K562 (cell line): ENCODE measurements around the gene VARS1. TPM values are rescaled to one million over a fixed set of nuclear protein-coding genes. Genes with fewer than 3 reads are reported as not detected.

Source experiments
- ASH1L ChIP-seq: fragments of 450-650 bp; IDR thresholded peaks from 2 replicates; pipeline ENCODE4 v1.6.1; 2018; ENCODE audit warnings: borderline replicate concordance, mild to moderate bottlenecking, low read depth; ENCODE audit not compliant: partially characterized antibody
- ERF ChIP-seq: fragments of 450-650 bp; formaldehyde crosslinking; IDR thresholded peaks from 2 replicates; pipeline ENCODE4 v1.4.0; 2020; ENCODE audit warnings: mild to moderate bottlenecking, mixed read lengths
- ETS1 ChIP-seq: conservative IDR thresholded peaks from 2 replicates; pipeline ENCODE4 v1.6.1; 2011; ENCODE audit warnings: low read depth, mild to moderate bottlenecking, low read length; ENCODE audit not compliant: control insufficient read depth
- ETV1 ChIP-seq: fragments of 450-650 bp; conservative IDR thresholded peaks from 2 replicates; pipeline ENCODE4 v1.6.1; 2016; ENCODE audit warnings: missing genetic modification characterization, control low read depth, low read depth, missing compliant biosample characterization
- HMGXB4 ChIP-seq: sonication (generic); formaldehyde crosslinking; IDR thresholded peaks from 2 replicates; pipeline ENCODE4 v1.8.1; 2023; ENCODE audit warnings: mild to moderate bottlenecking, missing genetic modification reagents
- MYC ChIP-seq, 2 experiments: fragments of 250-450 bp in 1 of 2; sonication (Bioruptor Pico) in 1 of 2; IDR thresholded peaks; 2 replicates each; pipeline versions ENCODE4 v1.5.1 to v1.6.1; 2012 to 2021; ENCODE audit warnings: low read depth in 2 of 2, borderline replicate concordance in 1 of 2, improper control_type of control experiment in 1 of 2, low read length in 1 of 2, mild to moderate bottlenecking in 1 of 2, moderate library complexity in 1 of 2
- NR2C2 ChIP-seq, 2 experiments: fragments of 200-800 bp in 1 of 2; sonication (Bioruptor generic) in 1 of 2; sonication (generic) in 1 of 2; formaldehyde crosslinking in 1 of 2; IDR thresholded peaks; 2 replicates each; pipeline versions ENCODE4 v1.6.1 to v1.8.0; 2016 to 2022; ENCODE audit warnings: mild to moderate bottlenecking in 1 of 2, missing compliant biosample characterization in 1 of 2, missing genetic modification characterization in 1 of 2, missing genetic modification reagents in 1 of 2
- TCF7L2 ChIP-seq: fragments of 150-350 bp; IDR thresholded peaks from 2 replicates; pipeline ENCODE4 v1.6.1; 2016; ENCODE audit warnings: low read depth, mild to moderate bottlenecking, low read length, moderate library complexity
- TGIF2 ChIP-seq: sonication (generic); formaldehyde crosslinking; IDR thresholded peaks from 2 replicates; pipeline ENCODE4 v1.8.1; 2022; ENCODE audit warnings: mild to moderate bottlenecking, missing genetic modification reagents, moderate library complexity
- THAP7 ChIP-seq: fragments of 250-450 bp; sonication (Bioruptor Pico); IDR thresholded peaks from 2 replicates; pipeline ENCODE4 v1.5.0; 2021
- THRB ChIP-seq: fragments of 450-650 bp; formaldehyde crosslinking; conservative IDR thresholded peaks from 2 replicates; pipeline ENCODE4 v1.4.0; 2022; ENCODE audit warnings: mild to moderate bottlenecking, missing genetic modification characterization
- ZC3H4 ChIP-seq: sonication (generic); formaldehyde crosslinking; IDR thresholded peaks from 2 replicates; pipeline ENCODE4 v1.9.0; 2021; ENCODE audit warnings: missing genetic modification reagents, borderline replicate concordance
- ZNF217 ChIP-seq: sonication (generic); formaldehyde crosslinking; IDR thresholded peaks from 2 replicates; pipeline ENCODE4 v1.8.0; 2022; ENCODE audit warnings: mild to moderate bottlenecking, missing genetic modification reagents
- ZNF592 ChIP-seq: fragments of 450-650 bp; IDR thresholded peaks from 2 replicates; pipeline ENCODE4 v1.6.1; 2017; ENCODE audit warnings: antibody characterized with exemption, mild to moderate bottlenecking
- polyA plus RNA-seq, 8 experiments: library from polyadenylated mRNA; depleted of rRNA in 4 of 8; stranded (reverse) in 5 of 8; unstranded in 3 of 8; fragments of >200 nt; fragmentation: Nextera tagmentation in 2 of 8; fragmentation: Illumina TruSeq in 1 of 8; extraction: Ambion mirVana in 2 of 8; extraction: Trizol in 1 of 8; gene quantifications; 2 replicates each; pipeline versions ENCODE4 v1.2.1 to v1.2.3, GENCODE V29; 2011 to 2014; ENCODE audit warnings: inconsistent platforms in 1 of 8, missing spikeins in 1 of 8
- total RNA-seq, 7 experiments: library from RNA; depleted of rRNA in 6 of 7; stranded (reverse); fragments of >200 nt in 6 of 7; fragmentation: Illumina TruSeq in 2 of 7; extraction: Trizol in 2 of 7; gene quantifications; 2 replicates each; pipeline versions ENCODE4 v1.2.1 to v1.2.3, GENCODE V29; 2011 to 2021; ENCODE audit warnings: low replicate concordance in 1 of 7

The VARS1 gene
- total and polyA plus RNA-seq, 9 of the 15 experiments (the other 6 are each of a cell fraction or from before 2014, with no cell fraction given), result 2.9 to 488 (median 130) TPM

GRCh38 chr6:31815025-31815838 is 19.7 kb upstream of the VARS1 start, which contains the start of the genes HSPA1A and HSPA1L (continued):
- TF ChIP-seq ZC3H4 (CRISPR knock-in tag) (peak; percentile 97; the same call in 1 of the 2 replicates), TGIF2 (CRISPR knock-in tag) (no peak; the same call in 1 of the 2 replicates), ZNF592 (no peak), ERF (CRISPR knock-in tag) (peak; percentile 95), HMGXB4 (no peak), ZNF217 (no peak), THAP7 (CRISPR knock-in tag) (peak; percentile 87), THRB (CRISPR knock-in tag) (peak; percentile 96), TCF7L2 (no peak), MYC (IDR thresholded peaks at IDR 0.05; ENCODE audit: low read depth, low read length) (peak; percentile 58), MYC (CRISPR knock-in tag; IDR thresholded peaks at IDR 0.05; ENCODE audit: borderline replicate concordance, low read depth) (peak; percentile 86; the same call in 1 of the 2 replicates), NR2C2 (CRISPR knock-in tag; IDR thresholded peaks at IDR 0.05) (no peak), NR2C2 (tag; IDR thresholded peaks at IDR 0.05) (no peak), ETV1 (tag) (peak; percentile 86), ETS1 (peak; percentile 52), ASH1L (peak; percentile 43)
